Head of caudate nucleus (tissue), 42 donors: ENCODE data around the gene TMEM184A.
"Not testable (repeated sequence)": the region's sequence is repeated elsewhere in the genome, so short reads cannot be mapped to it uniquely, and the experiment has no call there.

Experiments
- DNase-seq, 42 donors: peaks; one replicate each; pipeline versions ENCODE4 v3.0.0 to v3.0.0-alpha.2; 2020 to 2021; ENCODE audit warnings: mixed read lengths in 7 of 42
- intact Hi-C: fragments of 100-400 bp; cut with DNase I; formaldehyde crosslinking; loops from one replicate; pipeline ENCODE4 v1.15.0; 2022

Gene TMEM184A

DNA sequence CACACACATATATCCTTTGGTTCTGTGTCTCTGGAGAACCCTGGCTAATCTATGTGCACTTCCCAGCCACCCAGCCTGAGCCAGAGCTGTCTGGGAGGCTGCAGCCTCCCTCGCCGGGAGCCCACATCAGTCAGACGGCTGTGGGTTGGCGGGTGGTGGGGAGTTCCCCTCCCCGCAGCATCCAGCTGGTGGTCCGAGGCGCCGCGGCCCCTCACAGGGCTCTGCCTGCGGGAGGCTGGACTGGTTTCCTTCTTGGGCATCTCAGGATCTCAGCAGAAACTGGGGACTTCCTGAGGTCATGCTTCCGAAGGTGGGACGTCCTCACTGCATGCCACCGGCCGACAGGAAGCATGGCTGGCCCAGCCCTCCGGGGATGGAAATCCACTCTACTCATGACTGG is 35.9 kb upstream of the TMEM184A start:
- intact Hi-C loops, result no loop called here
- no peak for DNase-seq

- intact Hi-C loops, result no loop called here
These were observed 35.4 kb upstream of the TMEM184A start for GRCh38 chr7:1591396-1591795.

DNA sequence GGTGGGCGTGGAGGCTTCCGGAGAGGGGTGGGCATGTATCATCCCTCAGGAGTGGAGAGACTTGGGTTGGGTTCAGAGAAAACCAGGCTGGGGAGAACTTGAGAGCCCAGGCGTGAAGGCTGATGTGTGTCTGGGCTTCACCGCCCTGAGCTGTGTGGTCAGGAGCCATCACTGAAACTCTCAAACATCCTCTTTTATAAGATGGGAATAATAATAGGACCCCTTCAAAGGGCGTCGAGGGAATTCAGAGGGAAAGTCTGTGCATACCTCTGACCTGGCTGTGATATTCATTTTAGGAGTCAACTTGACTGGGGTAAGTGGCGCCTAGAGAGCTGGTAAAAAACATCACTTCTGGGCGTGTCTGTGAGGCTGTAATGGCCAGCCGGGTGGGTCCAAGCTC is 34.9 kb upstream of the TMEM184A start:
- no peak for DNase-seq
- intact Hi-C loops, result no loop called here

More at GRCh38 chr7:1591396-1591795, 35.4 kb upstream of the TMEM184A start:
- no peak for DNase-seq

DNA sequence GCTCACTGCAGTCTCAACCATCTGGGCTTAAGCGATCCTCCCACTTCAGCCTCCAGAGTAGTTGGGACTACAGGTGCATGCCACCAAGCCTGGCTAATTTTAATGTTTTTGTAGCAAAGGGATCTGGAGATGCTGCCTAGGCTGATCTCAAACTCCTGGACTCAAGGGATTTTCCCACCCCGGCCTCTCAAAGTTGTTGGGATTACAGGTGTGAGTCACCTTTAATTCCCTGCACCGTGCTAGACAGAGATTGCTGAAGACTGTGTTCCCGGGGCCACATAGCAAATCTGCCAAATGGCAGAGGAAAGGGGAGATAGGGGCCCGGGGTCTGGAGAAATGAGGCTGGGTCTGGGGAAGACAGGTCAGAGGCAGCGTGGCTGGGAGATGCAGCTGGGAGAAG is 34.5 kb upstream of the TMEM184A start:
- intact Hi-C loops, result no loop called here
- no peak for DNase-seq

DNA sequence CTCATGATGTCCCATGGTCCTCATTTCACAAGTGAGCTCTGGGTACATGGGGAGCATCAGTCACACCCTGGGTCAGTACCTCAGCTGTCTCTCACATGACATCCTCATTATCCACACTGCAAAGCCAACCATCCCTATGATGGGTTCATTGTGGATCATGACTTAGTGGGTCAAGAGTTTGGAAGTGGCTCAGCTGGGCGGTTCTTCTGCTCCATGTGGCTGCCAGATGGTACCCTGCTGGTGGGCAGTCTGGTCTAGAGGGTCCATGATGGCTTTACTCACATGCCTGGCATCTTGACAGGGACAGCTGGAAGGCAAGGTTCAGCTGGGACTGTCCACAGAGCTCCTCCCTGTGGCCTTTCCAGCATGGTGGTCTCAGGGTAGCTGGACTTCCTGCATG is 33.0 kb upstream of the TMEM184A start:
- no peak for DNase-seq
- intact Hi-C loops, result no loop called here

GRCh38 chr7:1587738-1588137 is 31.7 kb upstream of the TMEM184A start:
- intact Hi-C loops, result no loop called here

DNA sequence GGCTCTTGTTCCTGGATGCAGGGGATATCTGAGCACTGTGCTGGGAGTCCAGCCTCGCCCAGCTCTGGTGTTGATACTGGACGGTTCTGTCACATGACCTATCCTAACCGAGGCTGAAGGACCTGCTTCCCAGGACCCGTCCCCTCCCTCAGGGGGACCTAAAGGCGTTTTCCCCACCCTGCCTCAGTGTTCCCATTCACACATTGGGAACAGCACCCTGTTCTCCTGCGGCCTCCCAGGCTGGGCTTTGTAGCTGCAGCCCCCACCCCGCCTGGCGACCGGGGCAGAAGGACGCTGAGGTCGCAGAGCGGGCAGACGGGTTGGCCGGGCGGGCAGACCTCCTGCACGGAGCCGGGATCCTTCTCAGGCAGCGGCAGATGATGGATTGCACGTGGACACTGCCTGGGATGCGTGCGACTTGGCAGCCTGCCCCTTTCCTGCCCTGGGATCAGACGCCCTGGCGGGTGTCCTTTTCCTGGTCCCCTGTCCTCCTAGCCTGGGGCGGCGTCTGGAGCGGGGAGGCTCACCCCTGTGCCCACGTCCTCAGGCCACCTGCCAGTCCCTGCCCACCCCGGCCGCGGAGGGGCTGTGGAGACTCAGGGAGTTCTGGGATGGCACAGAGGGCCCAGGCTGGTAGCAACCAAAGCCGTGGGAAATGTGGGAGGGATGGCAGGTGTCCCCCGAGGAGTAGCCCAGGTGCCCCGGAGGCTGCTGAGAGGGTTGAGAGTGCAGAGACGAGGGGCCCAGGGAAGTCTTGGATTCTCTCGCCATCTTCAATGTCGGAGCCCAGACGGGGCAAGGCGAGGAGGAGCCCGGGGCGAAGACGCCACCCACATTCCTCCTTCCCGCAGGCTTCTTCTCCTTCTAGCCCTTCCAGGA is 31.1 kb upstream of the TMEM184A start:
- intact Hi-C loops, result no loop called here
- DNase-seq, result no peak

More at GRCh38 chr7:1587738-1588137, 31.7 kb upstream of the TMEM184A start:
- DNase-seq, result no peak

- no peak for DNase-seq
- intact Hi-C loops, result no loop called here
These were observed 30.3 kb upstream of the TMEM184A start for GRCh38 chr7:1586126-1586826.

GRCh38 chr7:1585142-1585981 is 29.4 kb upstream of the TMEM184A start:
- DNase-seq, result no peak
- intact Hi-C loops, result no loop called here

DNA sequence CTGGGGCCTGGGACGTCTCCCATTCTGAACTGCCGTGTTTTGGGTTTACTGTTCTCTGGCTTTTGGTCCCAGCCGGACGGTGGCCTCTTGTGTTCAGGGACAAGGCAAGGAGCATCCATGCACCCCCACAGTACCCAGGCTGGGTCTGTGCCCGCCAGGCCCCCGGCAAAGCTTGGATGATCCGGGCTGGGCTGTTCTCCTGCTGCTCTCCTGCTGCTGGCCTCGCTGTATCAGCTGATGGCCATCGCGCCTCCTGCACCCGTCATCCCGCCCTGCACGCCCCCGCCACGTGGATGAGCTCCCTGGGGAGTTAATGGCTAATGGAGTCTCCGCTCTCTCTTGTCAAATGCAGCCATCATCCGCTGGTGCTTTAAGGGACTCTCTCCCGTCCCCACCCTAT is 28.7 kb upstream of the TMEM184A start:
- intact Hi-C loops, result no loop called here
- no peak for DNase-seq

- intact Hi-C loops, result not testable (repeated sequence)
- peak in 27 of 42 donors; percentile 17 to 67 (median 40) for DNase-seq
These were observed 27.4 kb upstream of the TMEM184A start for GRCh38 chr7:1583241-1583930.

- DNase-seq, result no peak
- intact Hi-C loops, result no loop called here
These were observed 24.5 kb upstream of the TMEM184A start for GRCh38 chr7:1580422-1581030.

GRCh38 chr7:1579481-1580421 is 23.7 kb upstream of the TMEM184A start:
- intact Hi-C loops, result loop anchor here (10.0 kb wide), 2 partner anchors 625 to 775 kb away; partner anchors contain the start of gene EIF3B

GRCh38 chr7:1578513-1578912 is 22.5 kb upstream of the TMEM184A start:
- DNase-seq, result no peak
- intact Hi-C loops, result loop anchor here (10.0 kb wide), 2 partner anchors 626 to 776 kb away; partner anchors contain the start of gene EIF3B

More at GRCh38 chr7:1579481-1580421, 23.7 kb upstream of the TMEM184A start:
- DNase-seq, result peak; percentile 48 to 91 (median 80)

- no peak for DNase-seq
- intact Hi-C loops, result loop anchor here (10.0 kb wide), 2 partner anchors 628 to 778 kb away; partner anchors contain the start of gene EIF3B
These were observed 20.7 kb upstream of the TMEM184A start for GRCh38 chr7:1576521-1577253.

DNA sequence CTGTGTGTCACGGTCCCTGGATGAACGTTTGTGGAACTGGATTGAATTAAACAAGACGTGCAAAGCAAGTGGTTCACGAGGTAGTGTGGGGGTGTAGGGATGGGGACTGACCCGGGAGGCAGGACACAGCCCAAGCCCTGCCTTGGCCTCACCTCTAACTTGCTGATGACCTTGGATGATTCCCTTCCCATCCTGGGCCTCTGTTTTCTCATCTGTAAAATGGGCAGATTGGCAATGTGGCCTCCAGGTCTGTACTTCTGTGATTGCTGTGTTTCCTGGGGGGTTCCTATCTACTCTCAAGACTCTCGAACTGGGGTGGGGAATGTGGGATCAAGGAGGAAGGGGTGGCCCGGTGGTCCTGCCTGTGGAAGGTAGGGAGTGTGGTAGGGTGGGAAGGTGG is 19.8 kb upstream of the TMEM184A start:
- no peak for DNase-seq
- intact Hi-C loops, result loop anchor here (10.0 kb wide), 2 partner anchors 629 to 779 kb away; partner anchors contain the start of gene EIF3B
